Ovary (tissue), 9 donors: ENCODE measurements around the gene CHPF. TPM values are rescaled to one million over a fixed set of nuclear protein-coding genes. Genes with fewer than 3 reads are reported as not detected.

ENCODE experiments used
- DNase-seq, 5 donors: peaks; one replicate each; pipeline ENCODE4 v3.0.0-alpha.2; 2019 to 2020
- H3K27ac ChIP-seq, 2 donors: fragments of 200-600 bp; one replicate each; pipeline versions ENCODE4 v1.5.1 to v1.8.0; 2019 to 2022
- H3K27me3 ChIP-seq: fragments of 200-600 bp; one replicate; pipeline ENCODE4 v1.8.0; 2022
- H3K36me3 ChIP-seq: fragments of 200-600 bp; sonication (generic); one replicate; pipeline ENCODE4 v1.5.1; 2019
- H3K4me1 ChIP-seq: one replicate; pipeline ENCODE4 v1.8.1; 2013; ENCODE audit warnings: mild to moderate bottlenecking, moderate library complexity; ENCODE audit not compliant: insufficient read depth
- H3K4me3 ChIP-seq: fragments of 200-600 bp; sonication (generic); one replicate; pipeline ENCODE4 v1.5.1; 2017
- H3K9me3 ChIP-seq, 2 donors: fragments of 200-600 bp in 1 of 2; sonication (generic) in 1 of 2; one replicate each; pipeline versions ENCODE4 v1.5.1 to v1.8.1; 2013 to 2019; ENCODE audit warnings: mild to moderate bottlenecking in 1 of 2, moderate library complexity in 1 of 2
- EP300 ChIP-seq: sonication (generic); formaldehyde crosslinking; IDR thresholded peaks from one replicate; pipeline ENCODE4 v1.6.1; 2017; ENCODE audit warnings: antibody characterized with exemption
- POLR2A ChIP-seq: fragments of 450-650 bp; IDR thresholded peaks from one replicate; pipeline ENCODE4 v1.6.1; 2017; ENCODE audit warnings: antibody characterized with exemption, mild to moderate bottlenecking, moderate library complexity
- WGBS, 3 donors: extraction: QIAGEN DNeasy Blood & Tissue Kit in 1 of 3; methylation state at CpG; one replicate each; pipeline versions ENCODE4 v1.1.5 to v1.1.7; 2013 to 2017; 5-methylcytosine and 5-hydroxymethylcytosine counted together
- intact Hi-C, 4 donors: fragments of 100-400 bp; cut with DNase I; formaldehyde crosslinking; loops; one replicate each; pipeline versions ENCODE4 v1.11.0 to v1.15.1; 2022 to 2023
- polyA plus RNA-seq, 2 donors: library from polyadenylated mRNA; stranded (reverse); fragments of 200-250 nt in 1 of 2; fragments of 350-450 nt in 1 of 2; fragmentation: Illumina TruSeq in 1 of 2; extraction: RNeasy Lipid Tissue Mini Kit (QIAGEN cat#74804) in 1 of 2; gene quantifications; one replicate each; pipeline ENCODE4 v1.2.3, GENCODE V29; 2013 to 2014
- total RNA-seq, 7 donors: library from RNA; depleted of rRNA in 2 of 7; stranded (reverse); fragments of >200 nt in 2 of 7; fragmentation: NEBNext Ultra II Directional in 3 of 7; extraction: Animal tissue kit (Norgen Biotek cat#: 25700) in 3 of 7; gene quantifications; one replicate each; pipeline versions ENCODE4 v1.1.0 to v1.2.4, GENCODE V29; 2016 to 2023
- TF ChIP-seq, protein P1 (sequence below), 3 donors: fragments of 450-650 bp in 2 of 3; fragments of 200-600 bp in 1 of 3; IDR thresholded peaks; one replicate each; pipeline versions ENCODE4 v1.5.1 to v1.8.0; 2016 to 2022; ENCODE audit warnings: antibody characterized with exemption in 3 of 3, mild to moderate bottlenecking in 1 of 3
- donor health status: DM: no; HTN: no; CAD: no; lungs with moderate emphysema.
- donor health status: DM: no; HTN: no; CAD: no.
- donor health status: Bipolar disorder and iron deficiency.
- donor health status: DM: yes; HTN: yes; CAD: no.
- donor health status: DM: no; HTN: no; CAD: no.
- donor health status: DM: yes; HTN: yes; CAD: no.

CHPF gene
- total and polyA plus RNA-seq, 9 donors, result 4.0 to 181 (median 120) TPM

DNA sequence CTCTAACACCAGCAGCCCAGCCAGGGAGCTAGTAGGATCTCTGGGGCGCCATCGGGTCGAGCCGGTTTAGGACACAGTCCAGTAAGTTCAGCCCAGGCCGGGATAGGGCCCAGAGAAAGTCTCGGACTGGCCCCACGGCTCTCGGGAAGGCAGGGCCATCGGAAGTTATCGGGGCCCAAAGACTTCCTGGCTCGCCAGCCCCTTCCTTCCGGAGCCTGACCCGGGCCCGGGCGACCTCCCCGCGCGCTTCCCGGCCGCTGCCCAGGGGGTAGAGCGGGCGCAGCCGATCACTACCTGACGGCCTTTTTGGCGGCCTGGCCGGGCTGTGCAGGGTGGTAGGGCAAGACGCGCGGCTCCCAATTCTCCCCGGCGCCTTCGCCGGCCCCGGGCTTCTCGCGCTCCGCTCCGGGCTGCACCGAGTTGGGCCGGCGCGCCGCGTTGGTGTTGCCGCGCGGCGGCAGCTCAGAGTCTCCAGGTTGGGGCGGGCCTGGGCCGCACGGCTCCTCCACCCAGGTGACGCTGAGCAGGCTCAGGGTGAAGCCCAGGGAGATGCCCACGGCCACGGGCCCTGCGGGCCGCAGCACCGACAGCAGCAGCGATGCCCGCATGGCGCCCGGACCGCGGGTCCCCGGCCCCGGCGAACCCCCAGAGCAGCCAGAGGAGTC lies 546 bp downstream of the CHPF start:
- H3K27ac ChIP-seq, result peak overlapping the region; percentile 88 to 95
- H3K36me3 ChIP-seq, result no peaks in the 10 kb centered on the region
- peak overlapping the region; percentile 82 for H3K4me3 ChIP-seq
- H3K27me3 ChIP-seq, result no peaks in the 10 kb centered on the region
- DNase-seq, result peak in 1 of 5 donors; percentile 67
- intact Hi-C loops, result loop anchor here (2.0 to 5.0 kb wide), 3 partner anchors 99 to 144 kb away; no protein-coding TSS in a partner anchor
- WGBS, 3 donors, result 0 to 1% (median 0%) methylated on average over 40 to 66 of the region's 66 CpGs
- TF ChIP-seq, protein P1, sequence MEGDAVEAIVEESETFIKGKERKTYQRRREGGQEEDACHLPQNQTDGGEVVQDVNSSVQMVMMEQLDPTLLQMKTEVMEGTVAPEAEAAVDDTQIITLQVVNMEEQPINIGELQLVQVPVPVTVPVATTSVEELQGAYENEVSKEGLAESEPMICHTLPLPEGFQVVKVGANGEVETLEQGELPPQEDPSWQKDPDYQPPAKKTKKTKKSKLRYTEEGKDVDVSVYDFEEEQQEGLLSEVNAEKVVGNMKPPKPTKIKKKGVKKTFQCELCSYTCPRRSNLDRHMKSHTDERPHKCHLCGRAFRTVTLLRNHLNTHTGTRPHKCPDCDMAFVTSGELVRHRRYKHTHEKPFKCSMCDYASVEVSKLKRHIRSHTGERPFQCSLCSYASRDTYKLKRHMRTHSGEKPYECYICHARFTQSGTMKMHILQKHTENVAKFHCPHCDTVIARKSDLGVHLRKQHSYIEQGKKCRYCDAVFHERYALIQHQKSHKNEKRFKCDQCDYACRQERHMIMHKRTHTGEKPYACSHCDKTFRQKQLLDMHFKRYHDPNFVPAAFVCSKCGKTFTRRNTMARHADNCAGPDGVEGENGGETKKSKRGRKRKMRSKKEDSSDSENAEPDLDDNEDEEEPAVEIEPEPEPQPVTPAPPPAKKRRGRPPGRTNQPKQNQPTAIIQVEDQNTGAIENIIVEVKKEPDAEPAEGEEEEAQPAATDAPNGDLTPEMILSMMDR (IDR thresholded peaks at IDR 0.05), result no peak
- no peak for TF ChIP-seq EP300
- no peak for TF ChIP-seq POLR2A
- H3K4me1 ChIP-seq, result peaks cover 12% of the 10 kb centered on the region
- H3K9me3 ChIP-seq, result no peaks in the 10 kb centered on the region

DNA sequence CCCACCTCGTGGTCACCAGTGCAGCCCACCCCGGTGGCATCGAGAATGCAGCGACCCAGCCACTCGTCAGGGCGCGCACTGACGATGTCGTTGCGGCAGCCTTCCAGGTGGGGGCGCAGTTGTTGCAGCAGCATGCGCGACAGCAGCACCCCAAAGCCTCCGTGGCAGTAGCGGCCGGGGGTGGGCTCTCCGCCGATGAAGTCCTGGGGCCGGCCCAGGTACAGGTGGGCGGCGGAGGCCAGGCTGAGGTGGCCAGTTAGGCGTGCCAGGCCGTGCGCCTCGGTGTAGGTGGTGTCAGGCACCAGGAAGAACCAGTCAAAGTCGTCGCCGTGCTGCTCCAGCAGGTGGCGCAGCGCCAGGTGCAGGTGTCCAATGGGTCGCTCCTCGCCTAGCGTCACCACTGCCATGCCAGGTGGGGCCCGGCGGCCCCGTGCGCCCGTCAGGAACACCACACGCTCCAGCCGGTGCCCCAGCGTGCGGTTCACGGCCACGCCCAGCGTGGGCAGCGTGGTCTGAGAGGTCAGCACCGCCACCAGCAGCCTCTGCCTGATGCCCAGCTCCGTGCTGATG lies 1.9 kb downstream of the CHPF start:
- no peak for TF ChIP-seq EP300
- TF ChIP-seq, protein P1 (IDR thresholded peaks at IDR 0.05), result peak; percentile 91 to 98 (median 98)
- 9 to 22% (median 14%) methylated on average over 37 to 48 of the region's 48 CpGs for WGBS, 3 donors
- intact Hi-C loops, result loop anchor here (1.0 to 5.0 kb wide), 4 partner anchors 101 to 146 kb away; no protein-coding TSS in a partner anchor
- Histone ChIP-seq H3K4me3 (no peak overlapping the region), H3K27ac (peak overlapping the region; percentile 28 to 95), H3K9me3 (no peaks in the 10 kb centered on the region), H3K36me3 (no peaks in the 10 kb centered on the region), H3K4me1 (peaks cover 12% of the 10 kb centered on the region), H3K27me3 (no peaks in the 10 kb centered on the region)
- DNase-seq, result peak; percentile 72 to 87 (median 86)

GRCh38 chr2:219540784-219541504 lies 2.7 kb downstream of the CHPF start:
- no peak for DNase-seq
- Histone ChIP-seq H3K9me3 (no peaks in the 10 kb centered on the region), H3K27ac (peak overlapping the region in 1 of 2 donors; percentile 3), H3K4me1 (peaks cover 12% of the 10 kb centered on the region), H3K27me3 (no peaks in the 10 kb centered on the region), H3K4me3 (no peak overlapping the region), H3K36me3 (no peaks in the 10 kb centered on the region)
- TF ChIP-seq EP300 (no peak), POLR2A (no peak)
- TF ChIP-seq, protein P1 (IDR thresholded peaks at IDR 0.05), result no peak
- WGBS, 3 donors, result 88 to 92% (median 89%) methylated on average over 12 of the region's 12 CpGs
- intact Hi-C loops, result loop anchor here in 2 of 4 donors (1.0 to 5.0 kb wide), 3 partner anchors 101 to 146 kb away; no protein-coding TSS in a partner anchor

- intact Hi-C loops, result loop anchor here in 3 of 4 donors (5.0 to 10.0 kb wide), 4 partner anchors 65 to 375 kb away; partner anchors contain the start of gene NHEJ1 (in 1 of the 3)
- no peak overlapping the region for H3K4me3 ChIP-seq
- WGBS, 3 donors, result 85 to 92% (median 91%) methylated on average over 46 of the region's 46 CpGs
- no peaks in the 10 kb centered on the region for H3K36me3 ChIP-seq
- TF ChIP-seq POLR2A (no peak), EP300 (no peak)
- TF ChIP-seq, protein P1 (IDR thresholded peaks at IDR 0.05), result no peak
- H3K27me3 ChIP-seq, result no peaks in the 10 kb centered on the region
- H3K4me1 ChIP-seq, result peaks cover 12% of the 10 kb centered on the region
- H3K27ac ChIP-seq, result no peak overlapping the region
- no peaks in the 10 kb centered on the region for H3K9me3 ChIP-seq
- peak in 2 of 5 donors; percentile 43 to 55 for DNase-seq
These were observed 3.5 kb downstream of the CHPF start for GRCh38 chr2:219539926-219540678.
